HG02870 (cell line): ENCODE data around the gene INPP1.
"Not testable (repeated sequence)": the region's sequence is repeated elsewhere in the genome, so short reads cannot be mapped to it uniquely, and the experiment has no call there.

ENCODE experiments used
- ATAC-seq: cut with Tn5 transposase; IDR thresholded peaks from one replicate; pipeline ENCODE4 v1.9.1; 2021; ENCODE audit warnings: mild to moderate bottlenecking, moderate library complexity; ENCODE audit not compliant: unreplicated experiment

Gene INPP1, protein sequence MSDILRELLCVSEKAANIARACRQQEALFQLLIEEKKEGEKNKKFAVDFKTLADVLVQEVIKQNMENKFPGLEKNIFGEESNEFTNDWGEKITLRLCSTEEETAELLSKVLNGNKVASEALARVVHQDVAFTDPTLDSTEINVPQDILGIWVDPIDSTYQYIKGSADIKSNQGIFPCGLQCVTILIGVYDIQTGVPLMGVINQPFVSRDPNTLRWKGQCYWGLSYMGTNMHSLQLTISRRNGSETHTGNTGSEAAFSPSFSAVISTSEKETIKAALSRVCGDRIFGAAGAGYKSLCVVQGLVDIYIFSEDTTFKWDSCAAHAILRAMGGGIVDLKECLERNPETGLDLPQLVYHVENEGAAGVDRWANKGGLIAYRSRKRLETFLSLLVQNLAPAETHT

DNA sequence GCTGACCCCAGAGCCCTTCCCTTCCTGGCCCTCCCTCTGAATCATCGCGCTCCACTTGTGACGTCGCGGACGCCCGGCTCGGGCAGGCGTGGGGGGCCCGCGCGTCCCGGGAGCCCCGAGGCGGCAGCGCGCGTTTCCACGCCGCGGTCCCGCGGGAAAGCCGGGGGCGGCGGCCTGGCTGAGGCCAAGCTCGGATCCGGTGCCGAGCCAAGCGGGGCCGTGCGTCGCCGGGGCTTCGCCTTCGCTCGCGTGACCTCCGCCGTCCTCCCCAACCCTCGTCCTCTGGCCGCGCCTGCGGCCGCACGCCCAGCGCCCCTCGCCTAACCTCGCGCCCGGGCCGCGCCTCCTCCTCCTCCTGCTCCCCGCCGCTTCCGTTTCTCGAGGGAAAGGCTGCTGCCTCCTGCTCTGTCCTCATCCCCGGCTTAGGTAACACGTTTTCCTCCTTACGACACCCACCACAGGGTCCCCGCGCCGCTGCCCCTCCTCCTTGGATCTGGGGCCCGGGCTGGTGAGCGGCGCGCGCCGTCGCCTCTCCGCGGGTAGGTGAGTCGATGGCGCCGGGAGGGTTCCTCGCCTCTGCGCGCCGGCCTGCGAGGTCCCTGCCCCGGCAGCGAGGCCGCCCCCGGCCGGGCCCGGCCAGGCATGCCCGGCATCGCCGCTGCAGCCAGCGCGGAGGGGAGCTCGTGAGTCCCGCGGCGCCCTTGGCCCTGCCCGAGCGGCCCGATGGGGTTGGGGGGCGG is at the start of gene INPP1:
INPP1 (plus strand) TSS at position 54 of the 740 bp plus-strand sequence. CDS start 16,514 bp downstream, outside the sequence.
- peak; percentile 54 for ATAC-seq

DNA sequence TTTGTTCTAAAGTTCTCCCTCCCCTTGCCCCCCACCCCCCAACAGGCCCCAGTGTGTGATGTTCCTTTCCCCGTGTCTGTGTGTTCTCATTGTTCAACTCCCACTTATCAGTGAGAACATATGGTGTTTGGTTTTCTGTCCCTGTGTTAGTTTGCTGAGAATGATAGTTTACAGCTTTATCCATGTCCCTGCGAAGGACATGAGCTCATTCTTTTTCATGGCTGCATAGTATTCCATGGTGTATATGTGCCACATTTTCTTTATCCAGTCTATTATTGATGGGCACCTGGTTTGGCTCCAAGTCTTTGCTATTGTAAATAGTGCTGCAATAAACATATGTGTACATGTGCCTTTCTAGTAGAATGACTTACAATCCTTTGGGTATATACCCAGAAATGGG is 45.5 kb upstream of the INPP1 start:
- not testable (repeated sequence) for ATAC-seq

- no peak for ATAC-seq
These were observed 42.4 kb upstream of the INPP1 start for GRCh38 chr2:190301032-190301431.

DNA sequence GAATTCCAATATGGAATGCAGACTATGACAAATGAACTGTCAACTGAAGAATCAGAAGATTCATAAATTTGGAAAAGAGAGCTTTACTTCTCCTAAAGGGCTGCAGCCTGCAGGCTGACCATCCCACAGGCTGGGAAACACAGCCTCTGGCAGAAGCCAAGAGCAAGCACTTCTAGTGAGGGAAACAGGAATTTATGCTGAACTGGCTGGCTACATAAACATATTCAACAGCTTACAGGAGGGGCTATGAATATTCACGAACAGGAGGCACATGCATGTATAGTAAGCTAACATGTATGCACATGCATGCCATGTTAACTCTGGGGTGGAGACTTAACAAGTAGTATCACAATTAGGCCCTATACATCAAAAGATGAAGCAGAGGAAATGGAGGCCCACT is 41.3 kb upstream of the INPP1 start:
- ATAC-seq, result no peak

DNA sequence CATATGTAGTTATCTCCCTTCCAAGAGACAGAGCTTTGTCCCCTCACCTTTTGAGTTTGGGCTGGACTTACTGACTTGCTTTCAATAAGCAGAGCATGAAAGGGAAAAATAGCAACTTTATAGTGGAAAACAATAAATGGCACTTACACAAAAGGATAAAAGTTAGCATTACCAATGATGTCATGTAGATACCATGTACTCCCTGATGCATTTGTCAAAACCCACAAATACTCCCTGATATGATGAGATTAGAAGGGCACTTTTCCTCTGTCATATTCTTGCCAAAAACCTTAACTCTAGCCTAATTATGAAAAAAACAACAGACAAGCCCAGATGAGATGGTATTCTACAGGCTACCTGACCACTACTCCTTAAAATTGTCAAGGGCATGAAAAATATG is 39.7 kb upstream of the INPP1 start:
- ATAC-seq, result no peak

DNA sequence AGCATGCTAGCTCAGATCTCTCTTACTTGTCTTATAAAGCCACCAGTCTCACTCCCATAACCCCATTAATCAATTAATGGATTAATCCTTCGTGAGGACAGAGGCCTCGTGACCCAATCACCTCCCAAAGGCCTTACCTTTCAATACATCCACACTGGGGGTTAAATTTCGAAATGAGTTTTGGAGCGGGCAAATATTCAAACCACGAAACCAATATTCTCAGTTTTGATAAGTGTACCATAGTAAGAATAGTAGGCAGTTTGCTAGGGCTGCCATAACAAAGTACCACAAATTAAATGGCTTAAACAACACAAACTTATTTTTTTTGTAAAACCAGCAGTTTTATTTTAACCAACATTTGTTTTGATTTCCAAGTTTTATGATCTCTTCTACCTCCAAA is 39.0 kb upstream of the INPP1 start:
- ATAC-seq, result peak; percentile 63

- ATAC-seq, result no peak
These were observed 35.4 kb upstream of the INPP1 start for GRCh38 chr2:190308031-190308430.

DNA sequence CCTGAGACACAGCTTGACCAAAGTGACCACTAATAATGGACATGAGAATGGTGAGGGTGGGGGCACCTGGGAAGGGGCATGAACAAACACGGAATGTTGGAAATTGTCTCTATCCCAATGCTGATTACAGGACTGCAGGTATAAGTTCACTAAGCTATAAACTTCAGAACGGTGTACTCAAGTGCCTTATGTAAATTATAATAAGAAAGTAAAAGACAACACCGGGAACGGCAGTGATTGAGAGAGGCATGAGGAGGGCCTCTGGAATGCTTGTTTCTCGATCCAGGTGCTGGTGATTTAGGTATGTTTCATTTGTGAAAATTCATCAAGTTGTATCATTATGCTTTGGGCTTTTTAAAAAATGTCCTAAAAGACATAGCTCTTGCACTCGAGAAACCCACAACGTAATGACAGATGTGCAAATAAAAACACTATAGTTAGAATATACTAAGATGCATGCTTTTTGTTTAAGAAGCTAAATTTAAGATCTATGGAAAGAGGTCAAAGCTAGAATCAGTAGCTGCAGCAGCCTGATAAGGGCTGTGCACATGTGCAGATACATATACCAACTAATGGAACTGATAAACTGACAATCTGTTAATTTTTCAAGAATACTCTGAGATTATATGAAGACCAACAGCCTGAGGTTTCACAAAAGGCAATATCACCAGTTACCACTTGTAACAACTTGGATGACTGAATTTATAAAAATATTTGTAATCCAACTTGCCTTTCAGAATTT is 31.3 kb upstream of the INPP1 start:
- ATAC-seq, result no peak

DNA sequence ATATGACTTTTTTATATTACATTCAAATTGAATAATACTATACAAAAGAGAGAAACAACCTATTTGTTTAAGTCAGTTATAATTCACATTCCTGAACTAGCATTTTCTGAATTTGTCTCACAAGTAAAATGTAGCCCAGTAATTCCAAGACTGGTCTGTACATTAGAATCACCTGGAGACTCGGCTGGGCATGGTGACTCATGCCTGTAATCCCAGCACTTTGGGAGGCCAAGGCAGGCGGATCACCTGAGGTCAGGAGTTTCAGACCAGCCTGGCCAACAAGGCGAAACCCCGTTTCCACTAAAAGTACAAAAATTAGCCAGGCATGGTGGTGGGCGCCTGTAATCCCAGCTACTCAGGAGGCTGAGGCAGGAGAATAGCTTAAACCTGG is 30.8 kb upstream of the INPP1 start:
- ATAC-seq, result not testable (repeated sequence)

GRCh38 chr2:190313880-190314279 is 29.5 kb upstream of the INPP1 start:
- no peak for ATAC-seq

GRCh38 chr2:190315273-190315672 is 28.1 kb upstream of the INPP1 start:
- ATAC-seq, result no peak

GRCh38 chr2:190318514-190318913 is 24.9 kb upstream of the INPP1 start:
- no peak for ATAC-seq

GRCh38 chr2:190318931-190319554 is 24.3 kb upstream of the INPP1 start:
- ATAC-seq, result peak; percentile 24

DNA sequence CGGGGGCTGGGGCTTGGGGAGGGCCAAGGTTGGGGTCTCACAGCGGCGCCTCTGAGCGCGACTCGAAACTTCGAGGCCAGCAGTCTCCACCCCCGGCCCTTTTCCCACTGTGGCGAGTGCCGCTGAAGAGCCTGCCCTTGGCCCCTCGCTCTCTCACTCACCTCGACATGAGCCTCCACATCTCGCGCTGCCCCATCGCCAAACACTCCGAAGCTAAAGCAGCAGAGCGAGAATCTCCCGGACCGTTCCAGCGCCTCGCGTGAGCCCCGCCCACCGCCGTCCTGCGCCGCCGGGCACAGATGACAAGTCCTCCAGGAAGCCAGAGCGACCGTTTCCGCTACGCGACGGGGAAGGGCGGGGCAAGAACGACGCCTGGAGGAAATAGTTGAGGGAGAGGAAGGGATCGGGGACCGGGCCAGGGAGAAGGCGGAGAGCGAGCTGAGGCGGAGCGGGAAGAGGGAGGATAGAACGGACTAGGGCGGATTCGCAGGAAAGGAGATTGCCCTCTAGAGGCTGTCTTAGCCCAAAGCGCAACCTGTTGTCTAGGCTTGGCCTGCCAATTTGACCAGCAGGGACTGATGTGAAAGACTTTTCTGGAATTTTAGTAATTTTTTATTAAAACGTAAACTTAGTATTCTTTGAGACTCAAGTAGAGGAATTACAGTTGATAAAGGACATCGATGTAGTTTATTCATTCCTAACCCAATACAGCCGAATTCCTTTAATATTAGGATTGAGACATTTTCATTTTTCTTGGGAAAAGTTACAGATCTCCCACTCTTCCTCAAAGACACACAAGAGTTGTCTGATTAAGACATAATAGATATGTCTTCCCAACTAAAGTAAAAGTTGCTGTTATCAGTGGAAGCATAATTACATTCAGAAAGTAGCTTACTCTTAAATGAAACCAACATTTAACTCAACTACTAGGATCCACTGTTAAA is 23.6 kb upstream of the INPP1 start, which contains the start of gene HIBCH:
HIBCH (minus strand) TSS at position 272 of the 944 bp plus-strand sequence; CDS start at position 196, 76 bp downstream.
- ATAC-seq, result peak; percentile 87

GRCh38 chr2:190320696-190321095 is 22.7 kb upstream of the INPP1 start:
- ATAC-seq, result peak; percentile 35

GRCh38 chr2:190323406-190323805 is 20.0 kb upstream of the INPP1 start:
- ATAC-seq, result no peak

DNA sequence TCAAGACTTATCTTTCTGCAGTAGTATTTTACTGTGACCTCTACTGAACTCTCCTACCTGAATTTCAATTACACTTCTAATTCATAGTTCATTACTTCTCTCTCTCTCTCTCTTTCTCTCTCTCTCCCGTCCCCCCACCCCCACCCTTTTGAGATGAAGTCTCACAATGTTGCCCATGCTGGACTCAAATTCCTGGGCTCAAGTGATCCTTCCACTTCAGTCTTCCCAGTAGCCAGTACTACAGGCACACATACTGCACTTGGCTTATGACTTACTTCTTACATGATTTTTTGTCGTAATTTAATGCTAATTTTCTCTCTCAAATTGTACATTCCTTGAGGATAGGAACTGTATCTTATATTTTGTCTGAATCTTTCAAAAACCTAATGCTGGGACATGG is 17.8 kb upstream of the INPP1 start:
- ATAC-seq, result no peak

GRCh38 chr2:190327867-190328572 is 15.4 kb upstream of the INPP1 start:
- no peak for ATAC-seq

- ATAC-seq, result no peak
These were observed 14.7 kb upstream of the INPP1 start for GRCh38 chr2:190328573-190329147.
